HFFc6 (cell line): ENCODE data around the gene CALB2. TPM values are rescaled to one million over a fixed set of nuclear protein-coding genes. Genes with fewer than 3 reads are reported as not detected.
"Not testable (repeated sequence)": the region's sequence is repeated elsewhere in the genome, so short reads cannot be mapped to it uniquely, and the experiment has no call there.

ENCODE experiments used
- DNase-seq: peaks from one replicate; pipeline ENCODE4 v3.0.0-alpha.2; 2018
- H3K27ac Mint-ChIP-seq: 2 replicates; pipeline ENCODE4 v1.8.0; 2020; ENCODE audit warnings: mild to moderate bottlenecking, mixed read lengths
- H3K27me3 Mint-ChIP-seq: 2 replicates; pipeline ENCODE4 v1.8.0; 2021; ENCODE audit warnings: mild to moderate bottlenecking, moderate library complexity, mixed read lengths; ENCODE audit not compliant: insufficient read depth
- H3K36me3 Mint-ChIP-seq: 2 replicates; pipeline ENCODE4 v1.8.0; 2021; ENCODE audit warnings: low read depth, mixed read lengths
- H3K4me1 Mint-ChIP-seq: 2 replicates; pipeline ENCODE4 v1.8.0; 2020; ENCODE audit warnings: low read depth, mixed read lengths
- H3K4me3 Mint-ChIP-seq: 2 replicates; pipeline ENCODE4 v1.8.0; 2020; ENCODE audit warnings: mild to moderate bottlenecking, moderate library complexity, mixed read lengths
- H3K9me3 Mint-ChIP-seq: 2 replicates; pipeline ENCODE4 v1.8.0; 2020; ENCODE audit warnings: mild to moderate bottlenecking, mixed read lengths
- CTCF ChIP-seq: fragments of 200-600 bp; sonication (generic); IDR thresholded peaks from 2 replicates; pipeline ENCODE4 v1.5.0; 2021; ENCODE audit warnings: antibody characterized with exemption, mild to moderate bottlenecking
- long read RNA-seq: library from polyadenylated mRNA; unstranded; transcript quantifications from one replicate; pipeline ENCODE4 v2.0.0, GENCODE V29; 2019
- total RNA-seq, 6 experiments: library from RNA; stranded (reverse); fragmentation: NEBNext Ultra II Directional; extraction: Animal tissue kit (Norgen Biotek cat#: 25700); gene quantifications; 2 replicates in 1 of 6; 3 replicates in 5 of 6; pipeline ENCODE4 v1.2.3, GENCODE V29; 2021

CALB2 gene
- total RNA-seq: 1 to 10 TPM in 1 of 6 experiments, under 1 TPM in 2, not detected in 3; 0.14 to 1.1 (median 0.70) TPM
- long read RNA-seq: 0 reads

GRCh38 chr16:71358464-71358998, at the start of gene CALB2:
TSS of gene CALB2 (plus strand) at chr16:71358723. CDS start at chr16:71358793, 70 bp downstream.
- peak; percentile 99 for TF ChIP-seq CTCF
- peaks cover 18% of the 10 kb centered on the region for H3K27me3 Mint-ChIP-seq

GRCh38 chr16:71311553-71312158, 46.9 kb upstream of the CALB2 start:
- H3K4me3 Mint-ChIP-seq: no peak overlapping the region
- no peak for DNase-seq
- H3K27me3 Mint-ChIP-seq: peaks cover 13% of the 10 kb centered on the region; the same call in 1 of the 2 replicates
- H3K9me3 Mint-ChIP-seq: no peaks in the 10 kb centered on the region
- peak; percentile 92 for TF ChIP-seq CTCF
- H3K36me3 Mint-ChIP-seq: no peaks in the 10 kb centered on the region
- no peak overlapping the region for H3K27ac Mint-ChIP-seq
- no peaks in the 10 kb centered on the region for H3K4me1 Mint-ChIP-seq

More at GRCh38 chr16:71358464-71358998, at the start of gene CALB2:
- Mint-ChIP-seq H3K4me1 (peaks cover 22% of the 10 kb centered on the region), H3K4me3 (peak within 1 kb of the TSS; percentile 68), H3K9me3 (no peaks in the 10 kb centered on the region), H3K36me3 (no peaks in the 10 kb centered on the region), H3K27ac (peak within 1 kb of the TSS; percentile 1; the same call in 1 of the 2 replicates)
- peak; percentile 17 for DNase-seq

- not testable (repeated sequence) for H3K36me3 Mint-ChIP-seq, H3K9me3 Mint-ChIP-seq, DNase-seq, H3K27ac Mint-ChIP-seq, H3K4me1 Mint-ChIP-seq, H3K4me3 Mint-ChIP-seq
- H3K27me3 Mint-ChIP-seq: peaks cover 11% of the 10 kb centered on the region; the same call in 1 of the 2 replicates
These were observed 44.9 kb upstream of the CALB2 start for GRCh38 chr16:71313591-71313990.

GRCh38 chr16:71315269-71315668, 43.3 kb upstream of the CALB2 start:
- Mint-ChIP-seq H3K9me3 (no peaks in the 10 kb centered on the region), H3K27ac (no peak overlapping the region), H3K4me3 (no peak overlapping the region), H3K36me3 (no peaks in the 10 kb centered on the region), H3K4me1 (no peaks in the 10 kb centered on the region), H3K27me3 (peaks cover 15% of the 10 kb centered on the region)
- DNase-seq: no peak
- TF ChIP-seq CTCF: no peak

- Mint-ChIP-seq H3K27me3 (peaks cover 10% of the 10 kb centered on the region), H3K4me3 (no peak overlapping the region)
- no peak for TF ChIP-seq CTCF
These were observed 38.5 kb upstream of the CALB2 start for GRCh38 chr16:71319999-71320398.

GRCh38 chr16:71327720-71328119, 30.8 kb upstream of the CALB2 start:
- H3K4me3 Mint-ChIP-seq: no peak overlapping the region
- H3K4me1 Mint-ChIP-seq: no peaks in the 10 kb centered on the region
- no peak for DNase-seq
- peaks cover 10% of the 10 kb centered on the region for H3K27me3 Mint-ChIP-seq
- H3K27ac Mint-ChIP-seq: no peak overlapping the region
- peaks cover 4% of the 10 kb centered on the region; the same call in 1 of the 2 replicates for H3K9me3 Mint-ChIP-seq
- H3K36me3 Mint-ChIP-seq: no peaks in the 10 kb centered on the region
- TF ChIP-seq CTCF: no peak

More at GRCh38 chr16:71319999-71320398, 38.5 kb upstream of the CALB2 start:
- Mint-ChIP-seq H3K4me1 (no peaks in the 10 kb centered on the region), H3K36me3 (no peaks in the 10 kb centered on the region), H3K9me3 (no peaks in the 10 kb centered on the region), H3K27ac (no peak overlapping the region)
- no peak for DNase-seq
